AG04450 (cell line): ENCODE measurements around the gene BMP7. TPM values are rescaled to one million over a fixed set of nuclear protein-coding genes. Genes with fewer than 3 reads are reported as not detected.

ENCODE experiments used
- CTCF ChIA-PET: fragments of 300-600, 350-600 bp; formaldehyde crosslinking; extraction: SDS; loops from one replicate; lab custom pipeline; 2022; ENCODE audit warnings: antibody characterized with exemption, inconsistent platforms; lab: Charles Lee
- POLR2A ChIA-PET: fragments of 350-600 bp; formaldehyde crosslinking; extraction: SDS; loops from one replicate; lab custom pipeline; 2021; ENCODE audit warnings: antibody characterized with exemption, inconsistent platforms; lab: Yijun Ruan, JAX
- DNase-seq: peaks from one replicate; pipeline ENCODE4 v3.0.0-alpha.2; 2011; ENCODE audit warnings: low read depth, low spot score
- H3K27ac ChIP-seq: one replicate; pipeline ENCODE4 v1.5.1; 2012; ENCODE audit warnings: low read depth, low read length, control low read depth
- H3K27me3 ChIP-seq: one replicate; pipeline ENCODE4 v1.6.0; 2012; ENCODE audit warnings: low read length; ENCODE audit not compliant: control insufficient read depth, insufficient read depth
- H3K4me3 ChIP-seq: 2 replicates; pipeline ENCODE4 v1.5.1; 2011; ENCODE audit warnings: mild to moderate bottlenecking, low read depth, low read length, control low read depth
- H3K9me3 ChIP-seq: 2 replicates; pipeline ENCODE4 v1.5.1; 2012; ENCODE audit warnings: low read length; ENCODE audit not compliant: control insufficient read depth, insufficient read depth
- CTCF ChIP-seq: IDR thresholded peaks from 2 replicates; pipeline ENCODE4 v1.5.1; 2011; ENCODE audit warnings: low read depth, low read length, control low read depth, inconsistent platforms
- polyA plus RNA-seq: library from polyadenylated mRNA; depleted of rRNA; stranded (reverse); fragments of >200 nt; gene quantifications from 2 replicates; pipeline ENCODE4 v1.2.3, GENCODE V29; 2011

The BMP7 gene
- polyA plus RNA-seq, 1 experiment, result not detected

GRCh38 chr20:57190536-57191264 lies 75.7 kb downstream of the BMP7 start:
- no peak for DNase-seq
- CTCF ChIA-PET, result no interaction called here
- H3K4me3 ChIP-seq, result no peak overlapping the region
- no peaks in the 10 kb centered on the region for H3K27me3 ChIP-seq
- H3K27ac ChIP-seq, result no peak overlapping the region
- H3K9me3 ChIP-seq, result peaks cover 39% of the 10 kb centered on the region
- POLR2A ChIA-PET, result no interaction called here
- no peak for TF ChIP-seq CTCF

- TF ChIP-seq CTCF, result no peak
- Histone ChIP-seq H3K9me3 (peaks cover 30% of the 10 kb centered on the region), H3K4me3 (no peak overlapping the region), H3K27me3 (no peaks in the 10 kb centered on the region), H3K27ac (no peak overlapping the region)
- POLR2A ChIA-PET, result no interaction called here
- CTCF ChIA-PET, result no interaction called here
- DNase-seq, result no peak
Observed at GRCh38 chr20:57189713-57190112, 76.7 kb downstream of the BMP7 start.

GRCh38 chr20:57188576-57189079 lies 77.8 kb downstream of the BMP7 start:
- TF ChIP-seq CTCF, result no peak
- H3K27ac ChIP-seq, result no peak overlapping the region
- no peaks in the 10 kb centered on the region for H3K27me3 ChIP-seq
- no peak overlapping the region for H3K4me3 ChIP-seq
- H3K9me3 ChIP-seq, result peaks cover 29% of the 10 kb centered on the region
- ChIA-PET POLR2A (no interaction called here), CTCF (no interaction called here)
- no peak for DNase-seq

- ChIA-PET CTCF (no interaction called here), POLR2A (no interaction called here)
- H3K27me3 ChIP-seq, result no peaks in the 10 kb centered on the region
- no peak overlapping the region for H3K4me3 ChIP-seq
- DNase-seq, result no peak
- no peak overlapping the region for H3K27ac ChIP-seq
- peaks cover 31% of the 10 kb centered on the region for H3K9me3 ChIP-seq
- no peak for TF ChIP-seq CTCF
Observed at GRCh38 chr20:57188056-57188455, 78.4 kb downstream of the BMP7 start.

GRCh38 chr20:57187068-57187634 lies 79.3 kb downstream of the BMP7 start:
- CTCF ChIA-PET, result no interaction called here
- no peak for DNase-seq

More at GRCh38 chr20:57187068-57187634, 79.3 kb downstream of the BMP7 start:
- no peaks in the 10 kb centered on the region for H3K27me3 ChIP-seq
- peaks cover 35% of the 10 kb centered on the region for H3K9me3 ChIP-seq
- no peak overlapping the region for H3K4me3 ChIP-seq
- H3K27ac ChIP-seq, result no peak overlapping the region
- POLR2A ChIA-PET, result no interaction called here
- no peak for TF ChIP-seq CTCF
